ENCODE measurements around the gene PPIP5K1. TPM values are rescaled to one million over a fixed set of nuclear protein-coding genes. Genes with fewer than 3 reads are reported as not detected.

Gene PPIP5K1
- total RNA-seq, 1 experiment from 2014 or later, result 62.4 TPM

GRCh38 chr15:43529587-43530345, 60.2 kb downstream of the PPIP5K1 start:
- H3K9me3 ChIP-seq (ENCODE audit: control insufficient read depth in 1 of 2, insufficient read depth in 1 of 2, low read depth in 1 of 2, low read length in 2 of 2), result no peaks in the 10 kb centered on the region
- no peaks in the 10 kb centered on the region for H3K79me2 ChIP-seq (ENCODE audit: insufficient read depth, low read length)
- intact Hi-C loops (cut with micrococcal nuclease), result no loop called here
- no peak overlapping the region for H3K27ac ChIP-seq (ENCODE audit: low read depth, low read length)
- DNase-seq (ENCODE audit: low read depth, low spot score), result no peak
- RAD21 ChIA-PET (ENCODE audit: low non-redundant PET in 1 of 2, low total read pairs in 2 of 2, uncharacterized antibody in 2 of 2, unreplicated experiment in 2 of 2), result no interaction called here
- H3K9me2 ChIP-seq (ENCODE audit: insufficient read depth), result no peaks in the 10 kb centered on the region
- H3K27me3 ChIP-seq (ENCODE audit: insufficient read depth, low read length), result no peaks in the 10 kb centered on the region
- no peak for TF ChIP-seq TCF7L2 (IDR thresholded peaks at IDR 0.05; ENCODE audit: borderline replicate concordance, extremely low read depth, insufficient read depth, insufficient read length)
- TF ChIP-seq SRF (IDR thresholded peaks at IDR 0.05; ENCODE audit: low read depth), result no peak
- TF ChIP-seq CEBPB (IDR thresholded peaks at IDR 0.05; ENCODE audit: low read depth), result no peak
- TF ChIP-seq POLR2AphosphoS5 (IDR thresholded peaks at IDR 0.05; ENCODE audit: low read depth, low read length), result no peak
- TF ChIP-seq SP1 (IDR thresholded peaks at IDR 0.05; ENCODE audit: low read depth), result no peak
- no peak for TF ChIP-seq MAX (IDR thresholded peaks at IDR 0.05)
- no peak for TF ChIP-seq CBX3 (IDR thresholded peaks at IDR 0.05; ENCODE audit: low read depth)
- no peak for TF ChIP-seq ZFX (IDR thresholded peaks at IDR 0.05)
- TF ChIP-seq RAD21 (IDR thresholded peaks at IDR 0.05; ENCODE audit: low read depth), result no peak
- TF ChIP-seq SIN3A (IDR thresholded peaks at IDR 0.05; ENCODE audit: low read depth), result no peak
- TF ChIP-seq, protein P1, sequence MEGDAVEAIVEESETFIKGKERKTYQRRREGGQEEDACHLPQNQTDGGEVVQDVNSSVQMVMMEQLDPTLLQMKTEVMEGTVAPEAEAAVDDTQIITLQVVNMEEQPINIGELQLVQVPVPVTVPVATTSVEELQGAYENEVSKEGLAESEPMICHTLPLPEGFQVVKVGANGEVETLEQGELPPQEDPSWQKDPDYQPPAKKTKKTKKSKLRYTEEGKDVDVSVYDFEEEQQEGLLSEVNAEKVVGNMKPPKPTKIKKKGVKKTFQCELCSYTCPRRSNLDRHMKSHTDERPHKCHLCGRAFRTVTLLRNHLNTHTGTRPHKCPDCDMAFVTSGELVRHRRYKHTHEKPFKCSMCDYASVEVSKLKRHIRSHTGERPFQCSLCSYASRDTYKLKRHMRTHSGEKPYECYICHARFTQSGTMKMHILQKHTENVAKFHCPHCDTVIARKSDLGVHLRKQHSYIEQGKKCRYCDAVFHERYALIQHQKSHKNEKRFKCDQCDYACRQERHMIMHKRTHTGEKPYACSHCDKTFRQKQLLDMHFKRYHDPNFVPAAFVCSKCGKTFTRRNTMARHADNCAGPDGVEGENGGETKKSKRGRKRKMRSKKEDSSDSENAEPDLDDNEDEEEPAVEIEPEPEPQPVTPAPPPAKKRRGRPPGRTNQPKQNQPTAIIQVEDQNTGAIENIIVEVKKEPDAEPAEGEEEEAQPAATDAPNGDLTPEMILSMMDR (IDR thresholded peaks at IDR 0.05 in 2 of 3, conservative IDR thresholded peaks at IDR 0.05 in 1 of 3; ENCODE audit: borderline replicate concordance in 1 of 3, insufficient read depth in 1 of 3, low read depth in 2 of 3, low read length in 2 of 3), result no peak
- no peak for TF ChIP-seq ZNF274 (IDR thresholded peaks at IDR 0.05; ENCODE audit: low read depth, low read length)
- no peak for TF ChIP-seq YY1 (IDR thresholded peaks at IDR 0.05; ENCODE audit: extremely low read depth, insufficient replicate concordance, low read depth, low read length)
- no peak for TF ChIP-seq JUND (IDR thresholded peaks at IDR 0.05)
- no peak for TF ChIP-seq EZH2phosphoT487 (IDR thresholded peaks at IDR 0.05; ENCODE audit: borderline replicate concordance)
- TF ChIP-seq FOSL1 (IDR thresholded peaks at IDR 0.05; ENCODE audit: low read depth), result no peak
- no peak for TF ChIP-seq REST (IDR thresholded peaks at IDR 0.05; ENCODE audit: low read depth)
- CTCF ChIA-PET, result interaction anchor here (1.5 kb wide), 1 partner anchor 15 kb away, joined by 3 read pairs; no protein-coding TSS in a partner anchor
- H2AFZ ChIP-seq (ENCODE audit: low read depth, low read length, poor library complexity, severe bottlenecking), result no peak overlapping the region
- no peak overlapping the region for H3K4me2 ChIP-seq (ENCODE audit: low read length)
- no peak for ATAC-seq
- no peak overlapping the region for H3K4me3 ChIP-seq (replicated peaks in 1 of 2; ENCODE audit: low read depth in 1 of 2, low read length in 2 of 2)
- POLR2A ChIA-PET, result no interaction called here
- H3K36me3 ChIP-seq (ENCODE audit: control insufficient read depth in 1 of 2, insufficient read depth in 2 of 2, low read length in 2 of 2), result peaks cover 2% of the 10 kb centered on the region in 2 experiments; a peak in 2 of 4 replicates
- no TSS peak for BruUV-seq (replicated peaks)
- no peak overlapping the region for H3K9ac ChIP-seq (ENCODE audit: low read length)
- H4K20me1 ChIP-seq (ENCODE audit: insufficient read depth), result no peaks in the 10 kb centered on the region
- H3K4me1 ChIP-seq (ENCODE audit: control insufficient read depth in 1 of 2, insufficient read depth in 2 of 2, low read length in 2 of 2), result no peaks in the 10 kb centered on the region
